PC-9 (cell line): ENCODE measurements around the gene CFAP77. TPM values are rescaled to one million over a fixed set of nuclear protein-coding genes. Genes with fewer than 3 reads are reported as not detected.

Source experiments
- BruUV-seq: library from RNA; stranded (reverse); fragments of 400-500 nt; replicated peaks from 2 replicates; lab custom pipeline; 2021; lab: Mats Ljungman, UMichigan
- CTCF ChIA-PET: fragments of 300-600 bp; sonication (Branson Sonifier 250); formaldehyde crosslinking; loops from one replicate; lab custom pipeline; 2022; ENCODE audit warnings: antibody characterized with exemption; lab: Charles Lee
- POLR2A ChIA-PET: fragments of 300-600 bp; sonication (Branson Sonifier 250); formaldehyde crosslinking; loops from one replicate; lab custom pipeline; 2022; ENCODE audit warnings: antibody characterized with exemption; ENCODE audit not compliant: unreplicated experiment; lab: Charles Lee
- DNase-seq, 2 experiments: peaks; one replicate each; pipeline versions ENCODE4 v3.0.0 to v3.0.0-alpha.2; 2015 to 2022; ENCODE audit warnings: mixed read lengths in 1 of 2
- H2AFZ ChIP-seq: fragments of 200-600 bp; sonication (generic); 2 replicates; pipeline ENCODE4 v1.8.1; 2017; ENCODE audit warnings: antibody characterized with exemption
- H3F3A ChIP-seq: fragments of 200-600 bp; sonication (generic); 2 replicates; pipeline ENCODE4 v1.8.1; 2017; ENCODE audit warnings: antibody characterized with exemption, mild to moderate bottlenecking, low read depth; ENCODE audit not compliant: insufficient read depth
- H3K27ac ChIP-seq: fragments of 200-600 bp; sonication (generic); 2 replicates; pipeline ENCODE4 v1.6.1; 2016; ENCODE audit warnings: mixed run types
- H3K27me3 ChIP-seq: fragments of 200-600 bp; sonication (generic); 2 replicates; pipeline ENCODE4 v1.6.1; 2016; ENCODE audit warnings: low read depth, mixed run types; ENCODE audit not compliant: insufficient read depth
- H3K36me3 ChIP-seq: fragments of 200-600 bp; sonication (generic); 2 replicates; pipeline ENCODE4 v1.6.1; 2016; ENCODE audit warnings: low read depth, mixed run types
- H3K4me1 ChIP-seq: fragments of 200-600 bp; sonication (generic); replicated peaks from 2 replicates; pipeline ENCODE4 v1.6.1; 2016; ENCODE audit warnings: mixed run types; ENCODE audit not compliant: insufficient read depth
- H3K4me2 ChIP-seq: fragments of 200-600 bp; sonication (generic); 2 replicates; pipeline ENCODE4 v1.6.1; 2017; ENCODE audit warnings: mixed run types
- H3K4me3 ChIP-seq: fragments of 200-600 bp; sonication (generic); 2 replicates; pipeline ENCODE4 v1.6.1; 2016; ENCODE audit warnings: mixed run types
- H3K79me2 ChIP-seq: fragments of 200-600 bp; sonication (generic); 2 replicates; pipeline ENCODE4 v1.6.1; 2017; ENCODE audit warnings: low read depth, mixed run types
- H3K9me2 ChIP-seq: fragments of 200-600 bp; sonication (generic); 2 replicates; pipeline ENCODE4 v1.8.1; 2017; ENCODE audit warnings: mild to moderate bottlenecking; ENCODE audit not compliant: insufficient read depth
- H3K9me3 ChIP-seq: fragments of 200-600 bp; sonication (generic); 2 replicates; pipeline ENCODE4 v1.8.1; 2016; ENCODE audit warnings: low read depth; ENCODE audit not compliant: insufficient read depth
- H4K20me1 ChIP-seq: fragments of 200-600 bp; sonication (generic); 2 replicates; pipeline ENCODE4 v1.8.1; 2017; ENCODE audit not compliant: insufficient read depth
- EZH2 ChIP-seq: fragments of 200-600 bp; sonication (generic); IDR thresholded peaks from 2 replicates; pipeline ENCODE4 v1.8.0; 2017; ENCODE audit warnings: antibody characterized with exemption, low read depth
- intact Hi-C: fragments of 100-400 bp; cut with micrococcal nuclease; formaldehyde crosslinking; loops from one replicate; pipeline ENCODE4 v1.10.0; 2022; ENCODE audit not compliant: unreplicated experiment
- total RNA-seq: library from RNA; stranded (reverse); gene quantifications from 2 replicates; pipeline ENCODE4 v1.2.3, GENCODE V29; 2021
- TF ChIP-seq, protein P1 (sequence below): fragments of 200-600 bp; sonication (generic); conservative IDR thresholded peaks from 2 replicates; pipeline ENCODE4 v1.6.1; 2017; ENCODE audit warnings: mixed run types, antibody characterized with exemption, mild to moderate bottlenecking, moderate library complexity

Gene CFAP77
- total RNA-seq, 1 experiment from 2014 or later = not detected

DNA sequence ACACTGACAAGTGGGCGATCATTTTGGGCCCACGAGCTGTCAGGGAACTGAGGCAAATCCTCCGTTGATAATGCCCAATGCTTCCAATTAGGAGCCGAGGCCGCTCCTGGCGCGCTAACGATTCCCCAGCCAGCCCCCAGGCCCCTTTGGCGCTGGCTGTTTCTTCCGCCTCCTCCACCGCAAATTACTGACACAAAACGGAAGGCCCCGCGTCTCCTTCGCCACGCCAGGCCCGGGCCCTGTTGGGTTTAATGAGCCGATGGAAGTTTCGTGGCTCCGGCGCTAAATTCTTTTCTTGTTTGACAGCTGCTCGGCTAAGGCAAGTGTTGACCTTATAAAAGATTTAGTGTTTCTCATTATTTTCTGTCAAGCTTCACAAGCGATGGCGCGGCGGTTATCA, 146.7 kb downstream of the CFAP77 start:
- DNase-seq = no peak
- Histone ChIP-seq H3K27ac (no peak overlapping the region), H3K9me3 (no peaks in the 10 kb centered on the region), H3K27me3 (peaks cover 100% of the 10 kb centered on the region), H3K36me3 (no peaks in the 10 kb centered on the region), H3K4me2 (no peak overlapping the region), H3K79me2 (no peaks in the 10 kb centered on the region), H2AFZ (no peak overlapping the region), H4K20me1 (no peaks in the 10 kb centered on the region; the same call in 1 of the 2 replicates), H3K9me2 (no peaks in the 10 kb centered on the region), H3F3A (no peaks in the 10 kb centered on the region), H3K4me1 (no peaks in the 10 kb centered on the region), H3K4me3 (no peak overlapping the region)
- TF ChIP-seq, protein P1, sequence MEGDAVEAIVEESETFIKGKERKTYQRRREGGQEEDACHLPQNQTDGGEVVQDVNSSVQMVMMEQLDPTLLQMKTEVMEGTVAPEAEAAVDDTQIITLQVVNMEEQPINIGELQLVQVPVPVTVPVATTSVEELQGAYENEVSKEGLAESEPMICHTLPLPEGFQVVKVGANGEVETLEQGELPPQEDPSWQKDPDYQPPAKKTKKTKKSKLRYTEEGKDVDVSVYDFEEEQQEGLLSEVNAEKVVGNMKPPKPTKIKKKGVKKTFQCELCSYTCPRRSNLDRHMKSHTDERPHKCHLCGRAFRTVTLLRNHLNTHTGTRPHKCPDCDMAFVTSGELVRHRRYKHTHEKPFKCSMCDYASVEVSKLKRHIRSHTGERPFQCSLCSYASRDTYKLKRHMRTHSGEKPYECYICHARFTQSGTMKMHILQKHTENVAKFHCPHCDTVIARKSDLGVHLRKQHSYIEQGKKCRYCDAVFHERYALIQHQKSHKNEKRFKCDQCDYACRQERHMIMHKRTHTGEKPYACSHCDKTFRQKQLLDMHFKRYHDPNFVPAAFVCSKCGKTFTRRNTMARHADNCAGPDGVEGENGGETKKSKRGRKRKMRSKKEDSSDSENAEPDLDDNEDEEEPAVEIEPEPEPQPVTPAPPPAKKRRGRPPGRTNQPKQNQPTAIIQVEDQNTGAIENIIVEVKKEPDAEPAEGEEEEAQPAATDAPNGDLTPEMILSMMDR = no peak
- no peak for TF ChIP-seq EZH2
- intact Hi-C loops = no loop called here
- BruUV-seq = no TSS peak
- POLR2A ChIA-PET = no interaction called here
- CTCF ChIA-PET = interaction anchor here (0.7 kb wide), 1 partner anchor 387 kb away, joined by 5 read pairs; no protein-coding TSS in a partner anchor

DNA sequence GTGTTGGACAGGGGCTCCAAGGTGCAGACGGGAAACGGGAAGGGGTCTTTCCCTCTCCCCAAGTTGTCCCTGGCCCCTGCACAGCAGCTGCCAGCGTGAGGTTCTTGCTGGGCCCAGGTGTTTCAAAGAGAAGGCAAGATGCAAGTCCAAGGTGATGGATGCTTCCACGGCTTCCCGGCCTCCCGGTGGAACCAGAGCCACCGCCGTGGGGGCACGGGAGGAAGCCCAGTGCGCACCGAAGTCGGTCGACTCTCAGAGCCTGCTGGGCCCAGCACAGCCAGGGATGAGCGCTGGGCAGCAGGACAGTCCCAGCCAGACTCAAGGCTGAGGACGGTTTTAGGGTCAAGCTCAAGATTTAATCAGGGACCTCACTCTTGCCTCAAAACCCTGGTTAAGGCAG, 147.1 kb downstream of the CFAP77 start:
- Histone ChIP-seq H4K20me1 (no peaks in the 10 kb centered on the region; the same call in 1 of the 2 replicates), H3K79me2 (no peaks in the 10 kb centered on the region), H3K27ac (no peak overlapping the region), H3K4me3 (no peak overlapping the region), H3K9me3 (no peaks in the 10 kb centered on the region), H3K36me3 (no peaks in the 10 kb centered on the region), H3K4me2 (no peak overlapping the region), H3K9me2 (no peaks in the 10 kb centered on the region), H2AFZ (no peak overlapping the region), H3K27me3 (peaks cover 100% of the 10 kb centered on the region), H3F3A (no peaks in the 10 kb centered on the region), H3K4me1 (no peaks in the 10 kb centered on the region)
- CTCF ChIA-PET = interaction anchor here (0.7 kb wide), 1 partner anchor 387 kb away, joined by 5 read pairs; no protein-coding TSS in a partner anchor
- POLR2A ChIA-PET = no interaction called here
- intact Hi-C loops = no loop called here
- BruUV-seq = no TSS peak
- TF ChIP-seq, protein P1 = no peak
- no peak for TF ChIP-seq EZH2
- DNase-seq = no peak

DNA sequence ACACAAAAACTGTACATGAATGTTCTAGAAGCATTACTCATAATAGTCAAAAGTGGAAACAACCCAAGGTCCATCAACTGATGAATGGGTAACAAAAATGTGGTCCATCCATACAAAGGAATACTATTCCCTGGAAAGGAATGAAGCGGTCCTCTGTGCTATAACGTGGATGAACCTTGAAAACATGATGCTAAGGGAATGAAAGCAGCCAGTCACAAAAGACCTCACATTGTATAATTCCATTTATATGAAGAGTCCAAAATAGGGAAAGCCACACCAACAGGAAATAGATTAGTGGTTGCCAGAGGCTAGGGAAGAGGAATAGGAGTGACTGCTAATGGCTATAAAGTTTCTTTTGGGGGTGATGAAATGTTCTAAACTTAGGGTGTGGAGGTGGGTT, 149.7 kb downstream of the CFAP77 start:
- Histone ChIP-seq H3F3A (no peaks in the 10 kb centered on the region), H3K4me2 (no peak overlapping the region), H3K36me3 (no peaks in the 10 kb centered on the region), H3K4me3 (no peak overlapping the region), H4K20me1 (no peaks in the 10 kb centered on the region; the same call in 1 of the 2 replicates), H2AFZ (no peak overlapping the region), H3K27ac (no peak overlapping the region), H3K4me1 (no peaks in the 10 kb centered on the region), H3K27me3 (peaks cover 100% of the 10 kb centered on the region), H3K9me2 (no peaks in the 10 kb centered on the region), H3K9me3 (no peaks in the 10 kb centered on the region), H3K79me2 (no peaks in the 10 kb centered on the region)
- CTCF ChIA-PET = no interaction called here
- no TSS peak for BruUV-seq
- TF ChIP-seq EZH2 = no peak
- TF ChIP-seq, protein P1 = no peak
- intact Hi-C loops = loop anchor here (1.0 kb wide), 1 partner anchor 66 kb away; no protein-coding TSS in a partner anchor
- no peak for DNase-seq
- POLR2A ChIA-PET = no interaction called here
